Pancreas (tissue), 10 donors: Measurements from ENCODE around the gene ST6GAL1. TPM values are rescaled to one million over a fixed set of nuclear protein-coding genes. Genes with fewer than 3 reads are reported as not detected.

ENCODE experiments used
- ATAC-seq, 4 donors: fragments of 200-7000 bp; cut with Tn5 transposase; one replicate each; pipeline versions ENCODE4 v1.8.0 to v1.9.1; 2020; ENCODE audit warnings: mild to moderate bottlenecking in 4 of 4, moderate library complexity in 4 of 4
- DNase-seq, 6 donors: peaks; one replicate each; pipeline ENCODE4 v3.0.0-alpha.2; 2020
- FAIRE-seq: peaks from 2 replicates; lab custom pipeline; 2012; peaks lifted over from hg19 to GRCh38; lab: Jason Lieb, UNC
- H3K27ac ChIP-seq, 4 donors: fragments of 200-600 bp; sonication (generic); 1 replicate in 3 of 4; 2 replicates in 1 of 4; pipeline versions ENCODE4 v1.5.0 to v1.8.0; 2020
- H3K27me3 ChIP-seq, 4 donors: fragments of 200-600 bp; one replicate each; pipeline ENCODE4 v1.8.0; 2021
- H3K36me3 ChIP-seq, 3 donors: fragments of 200-600 bp; sonication (generic) in 1 of 3; one replicate each; pipeline versions ENCODE4 v1.5.0 to v1.8.0; 2020 to 2021
- H3K4me1 ChIP-seq, 3 donors: fragments of 200-600 bp; one replicate each; pipeline ENCODE4 v1.8.0; 2021
- H3K4me3 ChIP-seq, 4 donors: fragments of 200-600 bp; sonication (generic) in 2 of 4; one replicate each; pipeline versions ENCODE4 v1.5.0 to v1.8.0; 2020 to 2021
- H3K9me3 ChIP-seq, 4 donors: fragments of 200-600 bp; one replicate each; pipeline ENCODE4 v1.8.0; 2021
- WGBS, 2 donors: extraction: QIAGEN DNeasy Blood & Tissue Kit; methylation state at CpG; one replicate each; pipeline ENCODE4 v1.1.7; 2013; 5-methylcytosine and 5-hydroxymethylcytosine counted together
- intact Hi-C, 3 donors: fragments of 100-400 bp; cut with DNase I; formaldehyde crosslinking; loops; one replicate each; pipeline versions ENCODE4 v1.11.1 to v1.14.2; 2022
- polyA plus RNA-seq, 2 donors: library from polyadenylated mRNA; stranded (reverse); fragments of 200-250 nt; gene quantifications; one replicate each; pipeline ENCODE4 v1.2.3, GENCODE V29; 2013
- total RNA-seq, 6 donors: library from RNA; stranded (reverse); fragmentation: NEBNext Ultra II Directional in 4 of 6; extraction: Animal tissue kit (Norgen Biotek cat#: 25700) in 4 of 6; gene quantifications; one replicate each; pipeline versions ENCODE4 v1.2.1 to v1.2.4, GENCODE V29; 2021 to 2023
- TF ChIP-seq, protein P1 (sequence below), 4 donors: fragments of 200-600 bp; sonication (generic) in 3 of 4; IDR thresholded peaks; one replicate each; pipeline versions ENCODE4 v1.5.0 to v1.8.0; 2021; ENCODE audit warnings: antibody characterized with exemption in 4 of 4
- donor health status: healthy with polysubstance abuse.
- donor health status: DM: no; HTN: no; CAD: no; lungs with moderate emphysema.
- donor health status: DM: no; HTN: no; CAD: no.
- donor health status: control.
- donor health status: control.
- donor health status: Bipolar disorder and iron deficiency.
- donor health status: DM: yes; HTN: yes; CAD: no.
- donor health status: DM: no; HTN: no; CAD: no.
- donor health status: DM: no; HTN: no; CAD: no.
- donor health status: DM: yes; HTN: yes; CAD: no.

The ST6GAL1 gene
- total and polyA plus RNA-seq, 8 donors: 4.8 to 36.6 (median 8.3) TPM

DNA sequence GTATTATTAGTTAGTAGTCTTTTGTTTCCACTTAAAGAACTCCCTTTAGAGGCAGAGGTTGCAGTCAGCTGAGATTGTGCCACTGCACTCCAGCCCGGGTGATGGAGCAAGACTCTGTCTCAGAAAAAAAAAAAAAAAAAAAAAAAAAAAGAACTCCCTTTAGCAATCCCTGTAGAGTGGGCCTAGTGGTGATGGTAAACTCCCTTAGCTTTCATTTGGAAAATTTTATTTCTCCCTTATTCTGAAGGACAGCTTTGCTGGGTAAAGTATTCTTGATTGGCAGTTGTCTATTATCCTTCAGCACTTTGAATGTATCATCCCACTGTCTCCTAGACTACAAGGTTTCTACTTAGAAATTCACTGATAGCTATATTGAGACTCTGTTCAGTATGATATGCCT, 163.0 kb downstream of the ST6GAL1 start:
- ATAC-seq (no peak), DNase-seq (no peak), FAIRE-seq (no peak)
- Histone ChIP-seq H3K4me1 (no peaks in the 10 kb centered on the region), H3K27ac (no peak overlapping the region), H3K27me3 (no peaks in the 10 kb centered on the region), H3K36me3 (no peaks in the 10 kb centered on the region), H3K9me3 (no peaks in the 10 kb centered on the region), H3K4me3 (no peak overlapping the region)
- intact Hi-C loops: no loop called here
- 83 to 88% methylated on average over 1 of the region's 1 CpG for WGBS, 2 donors
- TF ChIP-seq, protein P1, sequence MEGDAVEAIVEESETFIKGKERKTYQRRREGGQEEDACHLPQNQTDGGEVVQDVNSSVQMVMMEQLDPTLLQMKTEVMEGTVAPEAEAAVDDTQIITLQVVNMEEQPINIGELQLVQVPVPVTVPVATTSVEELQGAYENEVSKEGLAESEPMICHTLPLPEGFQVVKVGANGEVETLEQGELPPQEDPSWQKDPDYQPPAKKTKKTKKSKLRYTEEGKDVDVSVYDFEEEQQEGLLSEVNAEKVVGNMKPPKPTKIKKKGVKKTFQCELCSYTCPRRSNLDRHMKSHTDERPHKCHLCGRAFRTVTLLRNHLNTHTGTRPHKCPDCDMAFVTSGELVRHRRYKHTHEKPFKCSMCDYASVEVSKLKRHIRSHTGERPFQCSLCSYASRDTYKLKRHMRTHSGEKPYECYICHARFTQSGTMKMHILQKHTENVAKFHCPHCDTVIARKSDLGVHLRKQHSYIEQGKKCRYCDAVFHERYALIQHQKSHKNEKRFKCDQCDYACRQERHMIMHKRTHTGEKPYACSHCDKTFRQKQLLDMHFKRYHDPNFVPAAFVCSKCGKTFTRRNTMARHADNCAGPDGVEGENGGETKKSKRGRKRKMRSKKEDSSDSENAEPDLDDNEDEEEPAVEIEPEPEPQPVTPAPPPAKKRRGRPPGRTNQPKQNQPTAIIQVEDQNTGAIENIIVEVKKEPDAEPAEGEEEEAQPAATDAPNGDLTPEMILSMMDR (IDR thresholded peaks at IDR 0.05): no peak

DNA sequence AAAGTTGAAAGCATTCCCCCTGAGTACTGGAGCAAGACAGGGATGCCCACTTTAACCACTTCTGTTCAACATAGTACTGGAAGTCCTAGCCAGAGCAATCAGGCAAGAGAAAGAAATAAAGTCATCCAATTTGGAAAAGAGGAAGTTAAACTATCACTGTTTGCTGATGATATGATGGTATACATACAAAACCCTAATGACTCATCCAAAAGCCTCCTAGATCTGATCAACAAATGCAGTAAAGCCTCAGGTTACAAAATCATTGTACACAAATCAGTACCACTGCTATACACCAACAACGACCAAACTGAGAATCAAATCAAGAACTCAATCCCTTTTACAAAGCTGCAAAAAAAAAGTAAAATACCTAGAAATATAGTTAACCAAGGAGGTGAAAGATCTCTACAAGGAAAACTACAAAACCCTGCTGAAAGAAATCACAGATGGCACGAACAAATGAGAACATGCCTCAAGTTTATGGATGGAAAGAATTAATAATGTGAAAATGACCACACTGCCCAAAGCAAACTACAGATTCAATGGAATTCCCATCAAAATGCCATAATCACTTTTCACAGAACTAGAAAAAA, 168.7 kb downstream of the ST6GAL1 start:
- ATAC-seq (no peak), FAIRE-seq (no peak)
- intact Hi-C loops: no loop called here

DNA sequence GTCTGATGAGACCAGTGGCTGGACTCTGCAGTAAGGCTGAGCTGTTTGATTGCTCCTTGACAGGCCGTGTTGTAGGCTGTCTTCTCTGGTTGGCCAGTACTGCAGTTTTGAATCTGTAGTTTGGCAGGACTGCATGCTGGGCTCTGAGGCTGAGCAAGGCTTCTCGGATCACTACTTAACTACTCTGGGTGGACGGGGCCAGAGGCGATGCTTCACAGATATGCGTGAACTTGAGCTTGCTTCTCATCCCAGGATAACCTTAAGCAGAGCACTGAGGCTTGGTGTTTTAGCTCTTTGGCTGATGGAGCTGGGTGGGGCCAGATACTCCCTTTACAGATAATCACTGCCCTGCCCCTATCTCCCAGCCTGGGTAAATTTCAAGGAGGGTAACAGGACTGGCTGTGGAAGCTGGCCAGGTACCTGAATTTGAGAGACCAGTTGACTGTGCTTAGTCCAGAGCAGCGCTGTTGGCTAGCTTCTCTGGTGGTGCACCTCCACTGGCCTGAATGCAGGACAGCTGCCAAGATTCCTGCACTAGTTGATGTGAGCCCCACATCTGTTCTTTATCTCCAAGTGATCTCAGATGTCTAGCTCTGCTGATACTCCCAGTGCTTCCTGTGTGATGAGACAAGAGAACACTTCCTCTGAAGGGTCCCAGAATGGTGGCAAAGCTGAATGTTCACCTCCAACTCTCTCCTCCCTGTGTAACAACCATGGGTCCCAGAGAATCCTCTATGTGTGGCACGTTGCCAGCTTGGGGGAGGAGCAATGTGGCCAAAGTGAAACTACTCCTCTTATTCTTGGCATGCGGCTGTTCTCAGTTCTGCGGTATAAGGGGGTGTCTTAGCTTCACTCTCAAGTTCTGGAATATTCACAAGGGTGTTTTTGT, 171.1 kb downstream of the ST6GAL1 start:
- Histone ChIP-seq H3K27ac (peak overlapping the region in 2 of 4 donors; percentile 25 to 38), H3K4me3 (peak overlapping the region in 1 of 4 donors; percentile 3), H3K27me3 (no peaks in the 10 kb centered on the region), H3K36me3 (no peaks in the 10 kb centered on the region), H3K9me3 (no peaks in the 10 kb centered on the region), H3K4me1 (peaks cover 0 to 7% (median 0%) of the 10 kb centered on the region in 3 donors)
- FAIRE-seq (no peak), DNase-seq (peak; percentile 19 to 67 (median 53)), ATAC-seq (peak in 3 of 4 donors; percentile 79 to 83 (median 79))
- intact Hi-C loops: no loop called here
- TF ChIP-seq, protein P1 (IDR thresholded peaks at IDR 0.05): no peak
- 44 to 51% methylated on average over 9 of the region's 9 CpGs for WGBS, 2 donors

More for the DNA sequence above, 168.7 kb downstream of the ST6GAL1 start:
- Histone ChIP-seq H3K4me3 (no peak overlapping the region), H3K27me3 (no peaks in the 10 kb centered on the region), H3K9me3 (no peaks in the 10 kb centered on the region), H3K36me3 (no peaks in the 10 kb centered on the region), H3K27ac (no peak overlapping the region), H3K4me1 (peaks cover 0 to 7% (median 0%) of the 10 kb centered on the region in 3 donors)
- no peak for DNase-seq
- TF ChIP-seq, protein P1 (IDR thresholded peaks at IDR 0.05): no peak
- 53 to 79% methylated on average over 2 of the region's 2 CpGs for WGBS, 2 donors

DNA sequence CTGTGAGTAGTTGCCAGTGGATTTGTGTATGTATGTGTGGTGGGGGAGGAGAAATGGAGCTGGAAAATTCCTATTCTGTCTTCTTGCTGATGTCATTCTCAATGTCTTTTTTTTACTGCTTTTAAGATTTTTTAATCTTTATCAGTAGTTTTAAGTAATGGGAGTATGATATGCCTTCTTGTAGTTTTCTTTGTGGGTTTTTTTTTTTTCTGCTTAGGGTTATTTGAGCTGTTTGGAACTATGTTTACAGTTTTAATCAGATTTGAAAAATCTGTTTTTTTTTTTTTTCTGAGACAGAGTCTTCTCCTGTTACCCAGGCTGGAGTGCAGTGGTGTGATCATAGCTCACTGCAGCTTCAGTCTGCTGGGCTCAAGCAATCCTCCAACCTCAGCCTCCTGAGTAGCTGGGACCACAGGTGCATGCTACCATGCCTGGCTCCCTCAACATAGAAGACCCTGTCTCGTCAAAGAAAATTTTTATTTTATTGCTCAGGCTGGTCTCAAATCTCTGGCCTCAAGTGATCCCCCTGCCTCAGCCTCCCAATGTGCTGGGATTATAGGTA, 171.8 kb downstream of the ST6GAL1 start:
- DNase-seq: no peak
- H3K27ac ChIP-seq: peak overlapping the region in 2 of 4 donors; percentile 25 to 38
- peak in 1 of 4 donors; percentile 38 for ATAC-seq

More for the DNA sequence above, 171.8 kb downstream of the ST6GAL1 start:
- FAIRE-seq: no peak
- Histone ChIP-seq H3K4me3 (peak overlapping the region in 1 of 4 donors; percentile 3), H3K9me3 (no peaks in the 10 kb centered on the region), H3K27me3 (no peaks in the 10 kb centered on the region), H3K36me3 (no peaks in the 10 kb centered on the region), H3K4me1 (peaks cover 0 to 7% (median 0%) of the 10 kb centered on the region in 3 donors)
- intact Hi-C loops: no loop called here
- TF ChIP-seq, protein P1 (IDR thresholded peaks at IDR 0.05): no peak
- 68 to 75% methylated on average over 1 of the region's 1 CpG for WGBS, 2 donors
